ENCODE data around the gene GRIA4.

GRCh38 chr11:106015066-106015465 is 405.2 kb downstream of the GRIA4 start:
- no peak for TF ChIP-seq CTCF (IDR thresholded peaks at IDR 0.05)
- no peak for TF ChIP-seq EZH2phosphoT487 (IDR thresholded peaks at IDR 0.05)
- TF ChIP-seq EZH2 (IDR thresholded peaks at IDR 0.05), result no peak

All from neural progenitor cell (in vitro differentiated cells).